Body of pancreas (tissue), 4 donors: ENCODE measurements around the gene TMEM98.
"Not testable (repeated sequence)": the region's sequence is repeated elsewhere in the genome, so short reads cannot be mapped to it uniquely, and the experiment has no call there.

Source experiments
- POLR2A ChIP-seq, 3 donors: fragments of 450-650 bp; IDR thresholded peaks; one replicate each; pipeline ENCODE4 v1.6.1; 2016; ENCODE audit warnings: antibody characterized with exemption in 3 of 3, mild to moderate bottlenecking in 2 of 3
- TF ChIP-seq, protein P1 (sequence below), 7 experiments: fragments of 450-650 bp in 4 of 7; fragments of 200-600 bp in 3 of 7; sonication (generic) in 3 of 7; IDR thresholded peaks; one replicate each; pipeline ENCODE4 v1.5.1; 2016 to 2019; ENCODE audit warnings: antibody characterized with exemption in 7 of 7

DNA sequence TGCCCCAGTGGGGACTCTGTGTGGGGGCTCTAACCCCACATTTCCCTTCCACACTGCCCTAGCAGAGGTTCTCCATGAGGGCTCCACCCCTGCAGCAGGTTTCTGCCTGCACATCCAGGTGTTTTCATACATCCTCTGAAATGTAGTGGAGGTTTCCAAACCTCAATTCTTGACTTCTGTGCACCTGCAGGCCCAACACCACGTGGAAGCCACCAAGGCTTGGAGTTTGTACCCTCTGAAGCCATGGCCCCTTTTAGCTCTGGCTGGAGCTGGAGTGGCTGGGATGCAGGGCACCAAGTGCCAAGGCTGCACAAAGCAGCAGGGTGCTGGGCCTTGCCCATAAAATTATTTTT, 59.5 kb downstream of the TMEM98 start:
- TF ChIP-seq, protein P1, sequence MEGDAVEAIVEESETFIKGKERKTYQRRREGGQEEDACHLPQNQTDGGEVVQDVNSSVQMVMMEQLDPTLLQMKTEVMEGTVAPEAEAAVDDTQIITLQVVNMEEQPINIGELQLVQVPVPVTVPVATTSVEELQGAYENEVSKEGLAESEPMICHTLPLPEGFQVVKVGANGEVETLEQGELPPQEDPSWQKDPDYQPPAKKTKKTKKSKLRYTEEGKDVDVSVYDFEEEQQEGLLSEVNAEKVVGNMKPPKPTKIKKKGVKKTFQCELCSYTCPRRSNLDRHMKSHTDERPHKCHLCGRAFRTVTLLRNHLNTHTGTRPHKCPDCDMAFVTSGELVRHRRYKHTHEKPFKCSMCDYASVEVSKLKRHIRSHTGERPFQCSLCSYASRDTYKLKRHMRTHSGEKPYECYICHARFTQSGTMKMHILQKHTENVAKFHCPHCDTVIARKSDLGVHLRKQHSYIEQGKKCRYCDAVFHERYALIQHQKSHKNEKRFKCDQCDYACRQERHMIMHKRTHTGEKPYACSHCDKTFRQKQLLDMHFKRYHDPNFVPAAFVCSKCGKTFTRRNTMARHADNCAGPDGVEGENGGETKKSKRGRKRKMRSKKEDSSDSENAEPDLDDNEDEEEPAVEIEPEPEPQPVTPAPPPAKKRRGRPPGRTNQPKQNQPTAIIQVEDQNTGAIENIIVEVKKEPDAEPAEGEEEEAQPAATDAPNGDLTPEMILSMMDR (IDR thresholded peaks at IDR 0.05) = not testable (repeated sequence)
- not testable (repeated sequence) for TF ChIP-seq POLR2A (IDR thresholded peaks at IDR 0.05)
